HG03135 (cell line): ENCODE measurements around the gene CISTR.
"Not testable (repeated sequence)": the region's sequence is repeated elsewhere in the genome, so short reads cannot be mapped to it uniquely, and the experiment has no call there.

Experiments used
- ATAC-seq: cut with Tn5 transposase; IDR thresholded peaks from one replicate; pipeline ENCODE4 v1.9.1; 2021; ENCODE audit warnings: mild to moderate bottlenecking, moderate library complexity; ENCODE audit not compliant: unreplicated experiment

Gene CISTR

DNA sequence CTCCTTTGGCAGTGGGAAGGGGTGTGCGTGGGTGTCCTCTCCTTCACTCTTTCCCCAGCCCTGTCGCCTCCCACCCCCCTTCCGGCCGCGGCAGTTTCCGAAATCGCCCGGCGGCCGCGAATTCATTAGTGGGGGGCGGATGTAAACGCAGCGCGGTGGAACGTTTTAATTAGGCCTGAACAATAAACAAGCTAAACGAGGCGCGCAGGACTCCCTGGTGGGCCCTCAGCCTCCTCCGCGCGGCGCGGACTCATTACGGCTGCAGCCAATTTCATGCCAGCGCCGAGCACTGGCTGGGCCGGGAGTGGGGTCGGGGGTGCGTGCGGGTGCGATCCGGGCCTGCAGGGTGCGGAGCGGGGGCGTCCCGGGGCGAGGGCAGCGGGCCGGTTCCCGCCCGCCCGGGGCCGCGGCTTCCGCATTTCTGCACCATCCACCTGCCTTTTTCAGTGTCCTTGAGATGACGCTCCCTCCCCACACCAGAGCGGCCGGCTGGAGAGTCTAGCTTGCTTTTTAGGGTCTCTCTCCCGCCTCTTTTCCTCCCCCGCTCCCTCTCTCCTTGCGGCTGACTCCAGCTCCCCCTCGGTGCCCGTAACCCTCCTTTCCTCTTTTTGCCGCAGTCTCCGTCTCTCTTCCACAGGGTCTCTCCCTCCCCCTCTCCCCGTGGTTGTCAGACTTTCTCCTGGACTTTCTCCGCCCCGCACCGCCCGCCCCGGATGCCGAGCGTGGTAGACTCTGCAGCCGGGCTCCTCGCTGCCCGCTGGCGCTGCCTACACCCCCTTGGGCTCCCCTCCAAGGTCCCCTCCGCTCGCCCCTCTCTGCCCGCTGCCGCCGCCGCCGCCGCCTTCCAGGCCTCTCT lies at the start of gene CISTR:
Gene CISTR (minus strand): TSS at position 644 of the 856 bp plus-strand sequence.
- ATAC-seq, result peak; percentile 29

DNA sequence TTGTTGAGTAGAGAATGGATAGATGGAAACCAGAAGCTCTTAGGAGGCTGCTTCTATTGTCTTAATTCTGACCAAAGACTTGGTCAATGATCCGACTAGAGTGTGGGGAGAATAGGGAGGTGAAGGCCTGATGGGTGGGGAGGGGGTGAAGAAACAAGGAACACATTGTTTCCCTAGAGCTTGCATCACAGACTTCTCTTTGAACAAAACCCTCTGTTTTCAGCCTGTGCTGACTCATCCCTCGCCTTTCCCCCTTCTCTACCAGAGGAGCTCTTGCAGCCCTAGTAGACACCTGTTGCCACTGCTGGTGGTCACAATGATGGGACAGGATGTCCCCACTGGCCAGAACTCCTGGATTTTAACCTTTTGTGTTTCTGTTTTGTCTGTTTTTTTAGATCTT lies 46.8 kb upstream of the CISTR start:
- no peak for ATAC-seq

DNA sequence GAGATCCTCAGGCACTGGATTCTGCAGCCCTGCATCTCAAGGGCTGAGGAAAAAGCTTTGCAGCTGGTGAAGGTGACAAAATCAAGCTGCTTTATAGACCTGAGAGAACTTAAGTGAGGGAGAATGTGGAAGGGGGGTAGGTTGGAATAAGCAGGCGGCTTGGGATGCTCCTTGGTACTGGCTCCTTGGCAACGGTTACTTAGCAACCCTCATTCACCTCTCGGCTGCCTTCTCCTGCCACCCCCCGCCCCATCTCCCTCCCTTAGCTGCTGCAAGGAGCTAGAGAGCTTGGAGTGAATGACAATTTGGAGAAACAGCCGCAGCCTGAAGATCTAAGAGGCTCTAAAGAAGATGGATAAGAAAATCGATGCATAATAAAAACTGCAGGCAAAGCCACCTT lies 44.1 kb upstream of the CISTR start:
- ATAC-seq, result no peak

DNA sequence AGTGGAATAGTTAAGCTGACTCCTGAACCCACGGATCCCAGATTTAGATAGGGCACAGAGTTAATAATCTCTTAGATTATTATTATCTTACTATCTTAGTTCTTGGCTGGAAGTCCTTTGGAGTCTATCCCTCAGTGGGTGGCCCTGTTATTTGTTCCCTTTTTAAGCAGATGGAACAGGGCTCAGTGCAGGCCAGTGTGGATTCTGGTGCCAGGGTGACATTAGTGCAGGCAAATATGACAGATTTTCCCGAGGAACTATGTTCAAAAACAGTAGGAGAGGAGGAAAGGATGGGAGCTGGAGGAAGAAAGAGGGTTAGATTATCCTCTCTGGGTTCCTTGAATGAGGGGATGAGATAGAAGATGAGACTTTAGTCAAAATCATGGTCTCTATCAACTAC lies 41.4 kb upstream of the CISTR start:
- no peak for ATAC-seq

DNA sequence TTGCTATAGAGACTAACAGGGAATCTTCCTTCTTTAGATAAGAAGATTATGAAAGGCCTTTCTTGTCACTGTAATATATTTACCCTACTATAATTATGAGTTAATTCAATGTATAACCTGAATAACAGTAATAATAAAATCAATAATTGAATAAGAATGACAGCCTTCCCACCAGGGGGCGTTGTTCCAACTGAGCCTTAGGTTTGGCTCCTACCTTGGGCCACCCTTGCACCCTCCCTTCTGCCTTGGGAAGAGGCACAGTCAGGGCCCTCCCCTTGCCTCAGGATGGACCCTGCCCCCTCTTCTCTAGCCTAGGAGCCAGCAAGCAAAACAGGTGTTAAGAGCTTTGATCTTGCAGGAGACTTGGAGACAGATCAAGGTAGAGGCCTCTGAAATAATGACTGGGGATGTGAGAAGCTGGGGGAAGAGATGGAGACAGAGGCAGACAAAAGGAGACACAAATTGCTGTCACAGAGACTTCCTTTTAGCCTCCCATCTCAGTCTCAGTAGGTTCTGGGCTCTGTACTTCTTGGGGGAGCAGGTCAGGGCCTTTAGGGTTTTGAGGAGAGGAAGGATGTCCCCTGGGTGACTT lies 40.1 kb upstream of the CISTR start:
- ATAC-seq, result no peak

DNA sequence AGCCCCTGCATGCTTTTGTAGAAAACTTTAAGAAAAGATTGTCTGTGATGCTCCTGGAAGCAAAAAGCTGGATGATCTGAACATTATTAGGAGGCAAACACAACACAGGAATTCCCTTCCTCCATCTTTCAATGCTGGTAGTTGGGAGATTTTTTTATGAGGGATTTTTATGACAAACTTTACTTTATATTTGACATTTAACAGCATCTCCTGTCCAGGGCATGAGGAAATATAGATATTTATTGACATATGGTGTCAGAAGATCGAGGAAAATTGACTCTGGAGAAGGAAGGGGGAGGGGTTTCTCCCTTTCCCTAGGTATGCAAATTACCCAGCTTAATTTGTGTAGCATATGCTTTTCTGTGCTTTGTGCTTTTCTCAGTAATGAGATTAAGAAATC lies 37.8 kb upstream of the CISTR start:
- no peak for ATAC-seq

DNA sequence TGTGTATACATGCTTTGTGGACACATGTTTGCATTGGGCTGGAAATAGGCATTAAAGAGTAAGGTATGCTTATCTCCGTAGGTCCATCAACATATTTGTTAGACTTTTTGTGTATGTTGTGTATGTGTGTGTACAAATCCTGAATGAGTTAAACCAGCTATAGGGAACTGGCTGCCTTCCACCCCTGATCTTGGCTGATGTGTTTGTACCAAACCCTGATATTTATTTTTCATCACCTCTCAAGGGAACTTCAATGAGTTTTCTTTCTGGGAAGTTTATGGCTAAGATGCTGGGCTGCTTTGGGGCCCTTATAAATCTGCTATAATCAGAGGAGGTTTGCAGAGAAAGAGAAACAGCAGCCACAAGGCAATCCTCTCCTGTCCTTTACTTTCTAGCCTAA lies 37.1 kb upstream of the CISTR start:
- no peak for ATAC-seq

DNA sequence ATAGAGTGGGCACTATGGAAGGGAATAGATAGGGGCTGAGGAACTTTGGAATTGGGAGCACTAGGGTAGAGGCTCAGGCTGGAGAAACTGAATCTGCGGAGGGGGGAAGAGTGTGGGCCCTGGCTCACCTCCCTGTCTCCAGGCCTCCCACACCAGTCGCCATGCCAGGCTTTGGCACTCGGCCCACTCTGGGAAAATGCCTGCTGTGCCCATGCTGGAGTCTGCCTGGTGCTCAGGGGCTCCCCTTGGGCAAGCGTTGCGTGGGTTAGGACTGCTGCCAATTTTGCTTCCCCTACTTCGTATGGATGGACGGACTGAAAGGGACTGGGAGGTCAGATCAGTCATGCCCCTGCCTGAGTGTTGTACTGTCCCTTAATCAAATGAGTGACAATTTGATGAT lies 34.6 kb upstream of the CISTR start:
- no peak for ATAC-seq

DNA sequence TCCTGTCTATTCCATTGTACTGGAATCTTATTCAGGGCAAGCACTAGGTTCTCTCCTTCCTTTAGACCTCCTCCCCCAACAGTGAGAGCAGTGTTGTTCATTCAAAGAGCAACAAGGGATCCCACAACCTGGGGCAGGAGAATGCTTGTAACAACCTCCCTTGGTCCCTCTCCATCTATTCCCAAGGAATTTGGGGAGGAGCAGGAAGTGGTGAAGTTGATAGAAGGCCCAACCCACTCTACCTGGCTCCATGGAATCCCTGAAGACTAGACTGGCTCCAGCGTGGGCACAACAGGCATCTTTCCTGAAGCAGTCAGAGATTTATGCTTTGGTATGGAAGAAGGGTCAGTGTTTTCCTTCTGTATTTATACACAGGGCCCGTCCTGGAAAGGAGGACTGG lies 33.4 kb upstream of the CISTR start:
- no peak for ATAC-seq

DNA sequence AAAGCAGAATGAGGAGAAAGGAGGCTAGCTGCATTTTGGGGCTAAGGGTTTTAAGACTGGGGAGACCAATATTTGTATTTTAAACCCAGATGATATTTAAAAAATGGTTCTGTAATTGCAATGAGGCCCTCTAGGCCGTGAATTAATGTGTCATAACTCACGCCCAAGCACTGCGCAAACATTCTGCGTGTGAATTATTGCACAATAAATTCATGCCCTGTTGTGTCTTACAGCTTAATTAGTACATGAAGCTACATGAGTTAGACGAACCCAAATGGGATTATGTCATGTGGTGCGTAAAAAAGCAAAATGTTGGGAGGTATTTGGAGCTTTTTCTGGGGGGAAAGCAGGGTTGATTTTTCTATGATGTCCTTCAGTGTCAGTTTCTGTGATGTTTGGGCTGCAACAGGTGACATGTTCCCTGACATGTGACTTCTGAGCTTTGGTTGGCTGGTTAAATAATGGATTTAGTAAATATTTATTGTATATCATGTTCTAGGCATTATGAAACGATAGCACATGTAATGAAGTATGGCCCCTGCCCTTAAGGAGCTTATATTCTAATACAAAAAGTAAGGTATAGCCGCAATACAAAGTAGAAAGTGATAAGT lies 30.4 kb upstream of the CISTR start:
- no peak for ATAC-seq

DNA sequence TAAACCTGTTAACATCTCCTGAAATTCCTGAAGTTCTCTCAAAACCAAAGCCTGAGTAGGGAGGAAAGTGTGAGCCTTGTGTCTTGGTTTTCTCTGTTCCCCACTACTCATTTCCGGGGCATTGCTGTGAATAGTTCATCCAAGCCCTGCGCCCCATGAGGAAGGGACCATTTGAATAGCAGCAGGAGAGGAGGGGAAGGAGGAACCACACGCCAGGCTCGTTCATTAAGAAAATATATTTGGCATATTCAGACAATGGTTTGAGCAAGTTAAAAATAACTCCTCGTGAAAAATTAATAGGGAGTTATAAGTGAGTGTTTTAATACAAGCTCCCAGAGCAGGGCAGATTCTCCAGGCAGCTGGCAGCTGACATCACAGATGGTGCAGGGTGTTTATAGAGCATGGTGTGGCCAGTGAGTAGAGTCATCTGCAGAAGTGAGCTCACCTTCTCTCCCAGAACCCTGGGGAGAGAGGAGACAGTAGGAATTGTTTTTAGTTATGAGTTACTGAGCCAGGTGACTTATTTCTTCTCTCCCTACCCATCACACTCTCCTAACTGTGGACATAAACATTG lies 29.5 kb upstream of the CISTR start:
- ATAC-seq, result no peak

DNA sequence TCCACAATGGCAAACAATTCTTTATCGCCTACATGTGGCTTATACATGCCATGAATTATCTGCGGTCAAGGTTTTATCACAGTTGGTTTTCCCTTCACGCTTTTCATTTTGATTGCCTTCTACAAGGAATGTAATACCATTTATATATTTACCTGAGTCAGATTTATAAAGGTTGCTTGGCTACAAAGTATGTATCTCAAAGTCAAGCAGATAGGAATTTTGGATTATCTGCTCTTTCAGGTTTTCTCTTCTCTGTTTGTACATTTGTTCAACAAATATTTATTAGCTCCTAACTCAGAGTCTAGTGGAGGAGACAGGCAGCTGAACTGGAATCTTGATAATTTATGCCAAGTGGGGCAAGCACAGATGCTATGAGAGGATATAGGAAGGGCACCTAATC lies 28.5 kb upstream of the CISTR start:
- no peak for ATAC-seq

DNA sequence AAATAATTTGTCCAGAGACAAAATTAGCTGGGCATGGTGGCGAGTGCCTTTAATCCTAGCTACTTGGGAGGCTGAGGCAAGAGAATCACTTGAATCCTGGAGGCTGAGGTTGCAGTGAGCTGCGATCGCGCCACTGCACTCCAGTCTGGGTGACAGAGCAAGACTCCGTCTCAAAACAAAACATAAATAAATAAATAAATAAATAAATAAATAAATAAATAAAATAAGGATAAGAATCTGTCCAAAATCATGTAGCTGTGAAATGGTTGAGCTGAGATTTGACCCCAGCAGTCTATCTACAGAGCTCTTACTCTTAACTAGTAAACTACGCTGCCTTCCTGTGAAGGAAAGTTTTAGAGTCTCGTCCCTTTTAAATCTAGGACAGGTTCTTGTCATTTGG lies 27.9 kb upstream of the CISTR start:
- not testable (repeated sequence) for ATAC-seq

DNA sequence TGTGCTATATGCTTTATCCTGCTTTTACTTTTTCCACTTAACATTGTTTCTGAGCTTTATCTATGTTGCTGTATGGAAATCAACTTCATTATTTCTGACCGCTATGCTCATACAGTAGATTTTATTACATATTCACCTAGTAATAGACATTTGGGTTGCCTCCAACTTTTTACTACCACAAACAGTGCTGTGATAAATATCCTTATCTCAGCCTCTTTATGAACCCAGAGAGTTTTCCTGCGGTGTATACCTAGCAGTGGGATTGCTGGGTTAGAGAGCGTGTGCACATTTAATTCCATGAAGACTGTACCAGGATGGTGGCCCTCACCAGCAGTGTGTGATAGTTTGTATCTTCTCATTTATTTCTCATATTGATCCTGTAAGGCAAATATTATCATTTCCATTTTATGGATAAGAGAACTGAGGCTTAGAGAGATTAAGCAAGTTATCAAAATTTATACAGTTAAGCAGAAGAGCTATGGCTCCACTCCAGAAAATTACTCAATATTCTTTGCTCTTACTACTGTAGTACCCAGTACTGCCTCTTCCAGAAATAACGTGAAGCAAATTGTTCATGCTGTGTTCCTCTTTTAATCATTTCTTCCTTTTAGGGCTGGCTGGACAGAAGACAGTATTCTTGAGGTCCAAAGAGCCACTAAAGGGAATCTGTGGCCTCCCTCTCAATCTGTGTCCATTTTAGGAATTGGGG lies 26.3 kb upstream of the CISTR start:
- no peak for ATAC-seq

DNA sequence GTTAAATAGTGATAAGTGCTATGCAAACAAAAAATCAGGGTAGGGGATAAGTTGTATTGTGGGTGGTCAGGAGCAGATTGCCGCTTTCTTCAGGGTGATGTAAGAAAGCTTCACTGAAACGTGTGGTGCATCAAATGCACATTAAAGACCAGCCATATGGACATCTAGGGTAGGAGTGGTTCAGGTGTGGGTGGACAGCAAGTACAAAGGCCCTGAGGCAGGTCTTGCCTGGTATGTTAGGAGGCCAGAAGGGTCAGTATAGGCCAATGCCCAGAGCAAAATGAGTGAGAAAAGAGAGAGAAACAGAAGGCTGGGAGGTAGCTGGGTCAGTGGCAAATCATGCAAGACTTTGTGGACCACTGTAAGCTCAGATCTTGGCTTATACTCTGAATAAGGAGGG lies 25.6 kb upstream of the CISTR start:
- no peak for ATAC-seq

DNA sequence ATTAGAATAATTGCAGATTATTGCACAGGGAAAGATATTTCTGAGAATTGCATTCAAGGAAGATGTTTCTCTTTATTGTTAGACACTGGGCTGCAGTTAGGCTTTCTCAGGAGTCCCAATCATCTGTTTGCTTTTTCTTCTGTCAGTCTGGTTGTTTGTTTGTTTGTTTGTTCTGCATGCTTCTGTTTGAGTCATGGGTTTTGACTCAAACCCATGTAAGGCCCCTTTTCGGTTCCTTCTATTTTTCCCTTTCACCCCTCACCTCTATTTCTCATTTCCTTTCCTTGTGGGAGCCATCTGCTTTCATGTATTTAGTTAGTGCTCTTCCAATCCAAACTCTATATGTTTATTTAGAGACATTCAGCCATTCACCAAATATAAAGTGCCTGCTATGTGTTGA lies 25.1 kb upstream of the CISTR start:
- ATAC-seq, result no peak

DNA sequence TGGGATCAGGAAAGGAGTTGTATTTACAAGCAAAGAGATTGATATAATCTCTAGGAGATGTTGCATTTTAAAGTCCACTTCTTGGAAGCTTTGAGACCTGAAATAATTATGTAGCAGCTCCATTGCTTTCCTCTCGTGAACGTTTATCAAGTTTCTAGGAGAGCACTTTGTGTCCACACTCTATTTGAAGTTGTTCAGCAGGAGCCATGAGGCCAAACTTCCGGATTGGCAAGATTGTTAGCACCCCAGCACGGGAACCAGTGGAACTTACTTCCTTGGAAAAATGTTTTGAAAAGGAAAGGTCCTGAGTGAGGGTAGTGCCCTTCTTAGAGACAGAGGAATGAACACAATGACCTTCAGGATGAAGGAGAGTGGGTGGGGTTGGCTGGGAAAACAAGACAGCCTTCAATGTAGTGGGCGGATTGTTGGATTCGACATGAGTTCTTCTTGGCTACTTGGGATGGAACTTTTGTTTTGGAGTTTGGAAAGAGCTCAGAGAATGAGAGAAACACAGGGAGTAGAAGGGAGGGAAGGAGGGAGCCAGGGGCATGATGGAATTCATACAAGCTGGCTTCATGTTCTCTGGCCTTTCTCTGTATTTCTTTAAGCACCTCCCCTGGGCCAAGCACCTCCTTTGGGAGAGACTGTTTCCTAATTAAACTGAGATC lies 23.8 kb upstream of the CISTR start:
- no peak for ATAC-seq

DNA sequence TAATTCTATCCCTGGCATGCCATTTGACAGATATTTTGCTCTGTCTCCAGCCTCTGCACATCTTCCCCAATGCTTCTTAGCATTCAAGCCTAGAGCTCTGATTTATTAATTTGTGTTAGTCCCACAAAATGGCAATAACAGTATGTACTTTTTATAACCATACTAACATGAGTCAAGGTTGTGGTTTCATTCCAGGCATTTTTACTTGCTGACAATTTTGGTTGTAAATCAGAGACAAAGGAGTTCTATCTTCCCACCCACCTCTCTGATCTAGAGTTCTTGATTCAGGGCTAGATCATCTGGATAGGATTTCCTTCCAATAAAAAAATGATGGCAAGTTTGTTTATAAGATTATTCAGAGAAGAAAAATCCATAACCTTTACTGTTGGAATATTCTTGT lies 18.5 kb upstream of the CISTR start:
- no peak for ATAC-seq

DNA sequence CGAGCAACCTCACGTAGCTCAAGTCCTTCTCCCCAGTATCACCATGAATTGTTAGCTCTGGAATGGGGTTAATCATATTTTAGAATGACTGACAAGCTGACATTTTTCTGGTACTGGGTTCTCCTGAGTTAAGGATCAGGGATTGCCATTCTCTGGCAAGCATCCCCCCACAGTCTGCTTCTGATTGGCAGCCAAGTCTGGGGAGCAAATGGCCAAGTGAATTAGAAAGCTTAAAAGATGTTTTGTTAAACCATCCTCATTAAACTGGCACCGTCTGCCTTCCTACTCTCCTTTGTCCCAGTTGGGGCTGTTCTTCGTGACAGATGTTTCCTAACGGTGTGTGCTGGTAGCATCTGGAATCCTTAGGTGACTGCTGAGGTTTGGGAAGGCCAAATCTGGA lies 17.2 kb upstream of the CISTR start:
- ATAC-seq, result no peak

DNA sequence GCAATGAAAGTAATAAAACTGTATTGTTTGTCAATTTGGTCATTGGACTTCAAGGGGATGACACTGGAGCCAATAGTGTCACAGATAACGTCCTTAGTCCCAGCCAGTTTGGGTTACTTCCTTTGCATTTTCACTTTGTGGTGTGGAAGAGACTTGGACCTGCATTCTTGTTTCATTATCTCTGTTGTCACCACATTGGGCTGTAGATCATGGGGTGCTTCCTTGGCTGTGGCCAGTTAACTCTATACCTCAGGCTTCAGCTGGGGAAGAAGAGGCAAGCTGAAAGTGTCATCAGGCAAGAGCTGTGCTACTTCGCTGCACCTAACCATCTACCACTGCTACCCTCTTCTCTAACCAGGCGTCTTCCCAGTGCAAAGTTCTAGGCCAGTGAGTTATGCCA lies 15.1 kb upstream of the CISTR start:
- no peak for ATAC-seq

DNA sequence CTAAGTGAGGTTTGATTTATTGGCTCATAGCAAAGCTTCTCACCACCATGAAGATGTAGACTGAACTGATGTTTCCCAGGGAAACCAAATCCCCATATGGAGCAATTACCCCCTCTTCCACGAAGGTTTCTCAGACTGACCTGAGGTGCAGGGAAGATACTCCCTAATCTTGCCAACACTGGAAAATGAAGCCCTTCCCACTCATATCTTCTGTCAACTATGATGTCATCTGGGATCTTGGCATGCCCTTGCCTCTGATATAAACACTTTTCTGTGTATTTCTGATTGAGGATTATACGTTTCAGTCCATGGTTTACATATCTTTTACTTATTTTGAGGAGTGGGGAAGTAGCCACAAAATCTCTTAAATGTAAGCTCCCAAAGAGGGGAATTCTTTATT lies 14.1 kb upstream of the CISTR start:
- no peak for ATAC-seq
